Esophagus muscularis mucosa (tissue), 4 donors: ENCODE measurements around the gene MAT2A.

Experiments
- CTCF ChIP-seq, 3 experiments: fragments of 200-600 bp in 2 of 3; fragments of 450-650 bp in 1 of 3; sonication (generic) in 2 of 3; IDR thresholded peaks; one replicate each; pipeline ENCODE4 v1.5.1; 2017 to 2019; ENCODE audit warnings: antibody characterized with exemption in 3 of 3, mild to moderate bottlenecking in 2 of 3, moderate library complexity in 1 of 3
- EP300 ChIP-seq: sonication (generic); formaldehyde crosslinking; IDR thresholded peaks from one replicate; pipeline ENCODE4 v1.6.1; 2017; ENCODE audit warnings: antibody characterized with exemption
- POLR2A ChIP-seq: fragments of 450-650 bp; IDR thresholded peaks from one replicate; pipeline ENCODE4 v1.6.1; 2017; ENCODE audit warnings: antibody characterized with exemption, moderate library complexity, mild to moderate bottlenecking, low read depth
- POLR2AphosphoS5 ChIP-seq, 2 donors: sonication (generic); formaldehyde crosslinking; IDR thresholded peaks; one replicate each; pipeline ENCODE4 v1.6.1; 2017; ENCODE audit warnings: antibody characterized with exemption in 2 of 2

- TF ChIP-seq POLR2A (no peak), CTCF (IDR thresholded peaks at IDR 0.05) (no peak), POLR2AphosphoS5 (IDR thresholded peaks at IDR 0.05) (no peak), EP300 (no peak)
These were observed 11.5 kb downstream of the MAT2A start for GRCh38 chr2:85550486-85550885.
